GM20000 (cell line): ENCODE data around the gene NR2F1-AS1.
"Not testable (repeated sequence)": the region's sequence is repeated elsewhere in the genome, so short reads cannot be mapped to it uniquely, and the experiment has no call there.

Experiments used
- DNase-seq: peaks from one replicate; pipeline ENCODE4 v3.0.0; 2012; ENCODE audit warnings: low spot score
- TF ChIP-seq, protein P1 (sequence below): IDR thresholded peaks from 2 replicates; pipeline ENCODE4 v1.5.1; 2012; ENCODE audit warnings: mild to moderate bottlenecking, control low read depth; ENCODE audit errors: extremely low read depth, missing control alignments

The NR2F1-AS1 gene

DNA sequence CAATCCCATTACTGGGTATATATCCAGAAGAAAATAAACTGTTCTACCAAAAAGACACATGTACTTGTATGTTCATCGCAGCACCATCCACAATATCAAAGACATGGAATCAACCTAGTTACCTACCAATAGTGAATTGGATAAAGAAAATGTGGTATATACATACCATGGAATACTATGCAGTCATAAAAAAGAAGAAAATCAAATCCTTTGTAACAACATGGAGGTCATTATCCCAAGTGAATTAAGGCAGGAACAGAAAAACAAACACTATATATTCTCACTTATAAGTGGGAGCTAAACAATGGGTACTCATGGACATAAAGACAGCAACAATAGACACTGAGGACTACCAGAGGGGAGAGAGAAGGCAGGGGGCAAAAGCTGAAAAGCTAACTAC lies 67.7 kb downstream of the NR2F1-AS1 start:
- TF ChIP-seq, protein P1, sequence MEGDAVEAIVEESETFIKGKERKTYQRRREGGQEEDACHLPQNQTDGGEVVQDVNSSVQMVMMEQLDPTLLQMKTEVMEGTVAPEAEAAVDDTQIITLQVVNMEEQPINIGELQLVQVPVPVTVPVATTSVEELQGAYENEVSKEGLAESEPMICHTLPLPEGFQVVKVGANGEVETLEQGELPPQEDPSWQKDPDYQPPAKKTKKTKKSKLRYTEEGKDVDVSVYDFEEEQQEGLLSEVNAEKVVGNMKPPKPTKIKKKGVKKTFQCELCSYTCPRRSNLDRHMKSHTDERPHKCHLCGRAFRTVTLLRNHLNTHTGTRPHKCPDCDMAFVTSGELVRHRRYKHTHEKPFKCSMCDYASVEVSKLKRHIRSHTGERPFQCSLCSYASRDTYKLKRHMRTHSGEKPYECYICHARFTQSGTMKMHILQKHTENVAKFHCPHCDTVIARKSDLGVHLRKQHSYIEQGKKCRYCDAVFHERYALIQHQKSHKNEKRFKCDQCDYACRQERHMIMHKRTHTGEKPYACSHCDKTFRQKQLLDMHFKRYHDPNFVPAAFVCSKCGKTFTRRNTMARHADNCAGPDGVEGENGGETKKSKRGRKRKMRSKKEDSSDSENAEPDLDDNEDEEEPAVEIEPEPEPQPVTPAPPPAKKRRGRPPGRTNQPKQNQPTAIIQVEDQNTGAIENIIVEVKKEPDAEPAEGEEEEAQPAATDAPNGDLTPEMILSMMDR = no peak
- DNase-seq = no peak

DNA sequence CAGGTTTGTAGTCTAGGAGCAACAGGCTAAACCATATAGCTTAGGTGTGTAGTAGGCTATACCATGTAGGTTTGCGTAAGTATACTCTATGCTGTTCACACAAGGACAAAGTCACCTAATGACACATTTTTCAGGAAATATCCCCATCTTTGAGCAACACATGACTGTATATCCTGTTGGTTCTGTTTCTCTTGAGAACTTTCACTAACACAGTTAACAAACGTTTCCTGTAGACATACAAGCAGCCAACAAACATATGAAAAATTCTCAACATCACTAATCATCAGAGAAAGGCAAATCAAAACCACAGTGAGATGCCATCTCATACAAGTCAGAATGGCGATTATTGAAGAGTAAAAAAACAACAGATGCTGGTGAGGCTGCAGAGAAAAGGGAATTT lies 68.2 kb downstream of the NR2F1-AS1 start:
- no peak for DNase-seq
- TF ChIP-seq, protein P1 = no peak

DNA sequence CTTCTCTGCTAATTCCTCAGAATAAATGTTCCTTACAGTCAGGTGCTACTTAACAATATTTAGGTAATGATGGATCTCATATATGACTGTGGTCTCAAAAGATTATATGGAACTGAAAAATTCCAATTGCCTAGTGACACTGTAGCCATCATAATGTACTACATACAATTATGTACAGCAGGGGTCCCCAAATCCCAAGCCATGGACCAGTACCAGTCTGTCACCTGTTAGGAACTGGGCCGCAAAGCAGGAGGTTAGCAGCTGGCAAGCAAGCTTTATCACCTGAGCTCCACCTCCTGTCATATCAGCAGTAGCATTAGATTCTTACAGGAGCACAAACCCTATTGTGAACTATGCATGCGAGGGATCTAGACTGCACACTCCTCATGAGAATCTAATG lies 69.6 kb downstream of the NR2F1-AS1 start:
- TF ChIP-seq, protein P1 = no peak
- no peak for DNase-seq

DNA sequence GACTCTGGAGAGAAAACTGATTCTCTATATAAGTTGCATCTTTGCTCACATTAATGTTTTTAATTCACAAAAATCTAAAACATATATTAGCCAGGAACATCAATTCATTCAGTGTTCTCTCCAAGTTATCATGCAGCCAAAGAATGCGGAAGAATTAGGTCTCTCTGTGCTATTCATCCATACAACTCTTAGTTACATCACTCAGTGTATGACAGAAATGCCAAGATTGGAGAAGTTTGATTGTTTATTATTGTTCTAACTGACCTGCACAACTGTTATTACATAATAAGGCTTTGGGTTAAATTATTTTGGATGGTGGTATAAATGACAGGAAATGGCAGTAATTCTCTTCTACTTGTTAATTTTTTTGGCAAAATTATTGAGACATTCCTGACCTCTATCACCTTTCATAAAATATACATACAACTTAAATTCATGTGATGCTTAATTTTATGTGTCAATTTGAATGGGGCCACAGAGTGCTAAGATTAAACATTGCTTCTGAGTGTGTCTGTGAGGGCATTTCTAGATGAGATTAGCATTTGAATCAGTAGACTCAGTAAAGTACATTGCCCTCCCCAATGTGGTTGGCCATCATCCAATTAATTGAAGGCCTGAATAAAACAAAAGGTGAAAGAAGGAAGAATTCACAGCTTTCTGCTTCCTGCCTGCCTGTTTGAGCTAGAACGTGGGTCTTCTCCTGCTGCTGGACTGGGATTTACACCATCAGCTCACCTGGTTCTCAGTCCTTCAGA lies 70.2 kb downstream of the NR2F1-AS1 start:
- DNase-seq = no peak
- TF ChIP-seq, protein P1 = no peak

DNA sequence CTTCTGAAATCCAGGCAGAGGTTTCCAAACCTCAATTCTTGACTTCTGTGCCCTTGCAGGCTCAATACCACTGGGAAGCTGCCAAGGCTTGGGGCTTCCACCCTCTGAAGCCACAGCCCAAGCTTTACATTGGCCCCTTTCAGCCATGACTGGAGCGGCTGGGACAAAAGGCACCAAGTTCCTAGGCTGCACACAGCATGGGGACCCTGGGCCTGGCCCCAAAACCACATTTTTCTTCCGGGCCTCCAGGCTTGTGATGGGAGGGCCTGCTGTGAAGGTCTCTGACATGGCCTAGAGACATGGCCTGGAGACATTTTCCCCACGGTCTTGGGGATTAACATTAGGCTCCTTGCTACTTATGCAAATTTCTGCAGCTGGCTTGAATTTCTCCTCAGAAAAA lies 75.5 kb downstream of the NR2F1-AS1 start:
- not testable (repeated sequence) for DNase-seq

DNA sequence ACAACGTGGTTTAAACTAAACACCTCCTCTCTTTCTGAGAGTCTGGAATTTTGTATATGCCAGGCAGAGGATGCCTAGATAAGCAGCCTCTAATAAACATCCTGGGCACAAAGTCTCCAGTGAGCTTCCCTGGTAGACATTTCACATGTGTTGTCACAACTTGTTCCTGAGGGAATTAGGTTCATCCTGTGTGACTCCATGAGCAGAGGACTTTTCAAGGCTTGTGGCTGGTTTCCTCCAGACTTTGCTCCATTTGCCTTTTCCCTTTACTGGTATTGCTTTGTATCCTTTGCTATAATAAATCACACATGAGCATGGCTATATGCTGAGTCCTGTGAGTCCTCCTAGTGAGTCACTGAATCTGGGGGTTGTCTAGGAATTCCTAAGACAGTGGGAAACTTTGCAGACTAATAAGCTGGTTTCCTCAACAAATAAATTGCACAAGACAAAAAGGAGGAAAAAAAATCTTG lies 77.4 kb downstream of the NR2F1-AS1 start:
- no peak for DNase-seq
- TF ChIP-seq, protein P1 = no peak

DNA sequence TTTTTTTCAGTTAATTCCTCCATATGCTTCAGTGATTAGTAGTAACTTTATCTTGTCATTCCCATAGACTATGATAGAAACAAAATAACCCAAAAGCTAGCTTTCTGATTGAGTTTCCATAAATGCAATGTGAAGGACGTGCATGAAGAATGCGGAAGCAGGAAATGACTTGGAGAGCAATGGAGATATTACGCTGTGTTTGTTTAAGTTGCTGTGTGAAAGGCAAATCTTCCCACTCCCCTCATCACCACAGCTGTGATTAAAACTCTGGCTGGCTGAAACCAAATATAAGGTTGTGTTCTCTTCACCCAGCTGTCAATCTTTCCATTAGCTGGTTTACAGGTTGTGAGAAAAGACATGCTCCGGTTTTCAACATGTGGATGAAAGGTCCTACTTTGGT lies 83.9 kb downstream of the NR2F1-AS1 start:
- TF ChIP-seq, protein P1 = no peak
- no peak for DNase-seq

DNA sequence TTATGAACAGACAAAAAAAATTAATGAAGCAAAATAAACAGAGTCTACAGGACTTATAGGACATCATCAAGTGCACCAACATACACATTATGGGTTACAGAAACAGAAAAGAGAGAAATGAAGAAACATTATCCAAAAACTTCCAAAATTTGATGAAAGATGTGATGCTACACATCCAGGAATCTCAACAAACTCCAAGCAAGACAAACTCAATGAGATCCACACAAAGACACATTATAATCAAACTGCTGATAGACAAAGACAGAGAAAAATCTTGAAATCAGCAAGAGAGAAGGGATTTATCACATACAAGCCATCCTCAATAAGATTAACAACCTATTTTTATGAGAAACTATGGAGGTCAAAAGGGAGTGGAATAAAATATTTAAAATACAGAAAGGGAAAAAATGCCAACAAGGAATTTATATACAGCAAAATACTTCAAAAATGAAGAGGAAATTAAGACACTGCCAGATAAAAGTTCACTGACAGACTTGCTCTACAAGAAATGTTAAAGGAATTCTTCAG lies 101.0 kb downstream of the NR2F1-AS1 start:
- TF ChIP-seq, protein P1 = no peak
- DNase-seq = no peak
